SKM-1 (cell line): ENCODE measurements around the gene CPLX3.

Experiments
- DNase-seq: peaks from one replicate; lab custom pipeline; 2025; ENCODE audit not compliant: unreplicated experiment; lab: John Stamatoyannopoulos, UW

CPLX3 gene

GRCh38 chr15:74788042-74788682 is 38.3 kb upstream of the CPLX3 start:
- DNase-seq, result peak; percentile 23

DNA sequence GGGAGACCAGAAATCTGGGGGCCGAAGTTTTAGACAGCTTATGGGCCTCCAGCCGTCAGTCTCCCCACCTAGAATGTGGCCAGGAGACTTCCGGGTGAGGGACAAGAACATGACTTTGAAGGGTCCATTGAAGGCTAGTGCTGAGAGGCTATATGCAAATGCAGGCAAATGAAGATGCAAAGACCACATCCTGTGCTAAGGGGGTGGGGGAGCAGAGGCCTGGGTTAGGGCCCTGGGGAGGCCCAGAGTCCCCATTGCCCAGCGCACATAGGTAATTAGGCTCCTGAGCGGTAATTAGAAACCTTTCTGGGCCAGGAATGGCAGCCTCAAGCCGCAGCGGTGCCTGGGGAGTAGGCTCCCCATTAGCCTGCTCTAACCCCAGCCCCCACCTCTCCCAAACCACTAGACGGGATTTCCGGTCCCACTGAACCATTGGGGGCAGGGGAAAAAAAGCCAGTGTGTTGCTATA is 37.7 kb upstream of the CPLX3 start:
- no peak for DNase-seq

DNA sequence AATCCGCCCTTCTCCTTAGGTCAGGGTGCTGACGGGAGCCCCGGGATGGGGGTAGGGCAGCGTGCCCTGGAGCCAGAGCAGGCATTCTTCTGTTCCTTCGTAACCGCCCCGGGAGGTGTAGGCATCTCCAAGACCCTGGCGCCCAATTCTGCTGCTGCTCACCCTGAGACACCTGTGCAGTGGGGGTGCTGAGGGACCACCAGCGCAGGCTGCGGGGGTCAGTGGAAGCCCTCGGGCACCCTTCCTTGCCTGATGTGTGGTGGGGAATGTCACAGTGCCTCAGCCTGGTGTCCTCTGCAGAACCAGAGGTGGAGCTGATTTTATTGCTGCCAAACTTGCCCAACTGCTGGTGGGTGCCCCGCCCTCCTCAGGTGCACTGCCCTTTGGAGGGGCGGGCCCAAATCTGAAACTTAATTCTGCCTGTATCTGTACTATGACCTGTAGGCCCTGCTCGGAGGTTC is 37.2 kb upstream of the CPLX3 start:
- DNase-seq, result no peak

GRCh38 chr15:74789741-74790079 is 36.7 kb upstream of the CPLX3 start:
- no peak for DNase-seq

DNA sequence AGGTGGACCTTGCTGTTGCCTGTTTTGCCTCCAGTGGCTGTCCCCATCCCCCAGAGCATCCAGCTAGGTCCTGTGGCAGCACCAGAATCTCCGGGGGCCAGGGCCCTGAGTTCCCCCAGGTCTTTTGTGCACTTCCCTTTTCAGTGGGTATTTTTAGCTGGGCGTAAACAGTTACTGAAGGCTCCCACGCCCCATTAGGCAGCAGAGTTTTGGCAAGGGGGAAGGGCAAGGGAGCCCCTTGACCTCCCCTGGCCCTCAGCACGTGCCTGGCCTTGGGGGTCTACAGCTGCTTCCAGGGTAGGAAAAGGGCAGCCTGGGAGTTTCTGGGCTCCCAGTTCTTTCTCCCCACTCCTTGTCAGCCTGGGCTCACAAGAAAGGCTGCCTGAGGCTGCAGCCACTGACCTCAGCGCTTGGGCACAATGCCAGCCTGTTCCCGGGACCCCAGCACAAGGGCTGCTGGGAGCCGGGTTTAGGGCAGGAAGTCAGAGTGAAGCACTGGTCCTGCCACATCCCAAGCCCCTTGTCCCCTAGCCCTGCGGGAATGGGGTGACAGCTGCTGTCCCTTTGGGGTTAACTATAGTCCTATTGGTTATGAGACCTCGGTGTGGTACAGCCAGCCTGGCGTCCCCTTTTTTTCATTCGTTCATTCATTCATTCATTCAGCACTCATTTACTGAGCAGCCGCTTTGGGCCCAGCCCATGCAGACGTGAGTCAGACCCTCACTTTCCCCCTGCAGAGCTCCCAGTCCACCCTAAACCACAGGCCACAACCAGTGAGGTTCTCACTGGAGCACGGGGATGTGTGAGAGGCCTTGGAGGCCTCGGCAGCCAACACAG is 36.1 kb upstream of the CPLX3 start:
- DNase-seq, result peak; percentile 56

GRCh38 chr15:74791007-74791406 is 35.4 kb upstream of the CPLX3 start:
- no peak for DNase-seq

- DNase-seq, result no peak
Observed at GRCh38 chr15:74791667-74792066, 34.8 kb upstream of the CPLX3 start.

DNA sequence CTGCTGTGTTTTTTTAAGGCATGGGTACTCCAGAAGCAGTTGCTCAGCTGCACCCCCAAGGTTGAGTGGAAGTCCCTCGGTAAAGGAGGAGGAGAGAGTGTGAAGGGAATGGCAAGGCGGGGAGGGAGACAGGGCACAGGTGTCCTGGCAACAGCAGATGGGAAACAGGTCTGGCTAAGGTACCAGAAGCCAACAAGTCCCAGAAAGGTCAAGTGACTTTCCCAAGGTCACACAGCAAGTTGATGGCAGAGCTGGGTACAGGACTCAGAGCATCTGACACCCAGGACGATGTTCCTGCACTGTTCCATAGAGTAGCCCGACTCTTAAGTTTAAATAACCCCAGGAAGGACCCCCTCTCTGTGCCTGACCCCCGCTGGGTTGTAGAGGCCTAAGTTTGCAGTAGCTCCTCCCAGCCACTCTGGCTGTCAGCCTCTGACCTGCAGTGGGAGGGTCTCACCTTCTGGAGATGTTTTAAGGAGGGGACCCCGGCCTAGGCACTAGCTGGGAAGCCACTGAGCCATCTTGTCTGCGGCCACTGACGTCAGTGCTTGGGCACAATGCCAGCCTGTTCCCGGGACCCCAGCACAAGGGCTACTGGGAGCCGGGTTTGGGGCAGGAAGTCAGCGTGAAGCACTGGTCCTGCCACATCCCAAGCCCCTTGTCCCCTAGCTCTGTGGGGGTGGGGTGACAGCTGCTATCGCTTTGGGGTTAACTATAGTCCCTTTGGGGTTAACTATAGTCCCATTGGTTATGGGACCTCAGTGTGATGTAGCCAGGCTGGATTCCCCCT is 34.0 kb upstream of the CPLX3 start:
- DNase-seq, result no peak

- DNase-seq, result no peak
Observed at GRCh38 chr15:74793135-74794028, 33.0 kb upstream of the CPLX3 start.

- DNase-seq, result no peak
Observed at GRCh38 chr15:74794248-74794969, 32.0 kb upstream of the CPLX3 start.

DNA sequence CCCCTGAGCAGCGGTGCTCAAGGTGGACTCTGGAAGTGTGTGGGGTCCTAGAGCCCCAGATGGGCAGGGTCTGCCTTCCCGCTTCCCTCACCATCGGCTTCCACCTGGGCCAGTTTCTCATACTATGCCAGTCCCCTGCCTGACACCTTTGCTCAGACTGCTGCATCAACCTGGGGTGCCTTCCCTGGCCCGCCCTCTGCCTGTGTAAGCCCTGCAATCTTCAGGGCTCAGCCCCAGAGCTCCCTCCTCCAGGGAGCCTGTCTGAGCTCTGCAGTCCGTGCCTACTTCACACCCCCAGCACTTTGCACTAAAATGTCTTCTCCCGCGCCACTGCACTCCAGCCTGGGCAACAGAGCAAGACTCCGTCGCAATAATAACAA is 31.5 kb upstream of the CPLX3 start:
- DNase-seq, result no peak

GRCh38 chr15:74795966-74796625 is 30.3 kb upstream of the CPLX3 start:
- no peak for DNase-seq

DNA sequence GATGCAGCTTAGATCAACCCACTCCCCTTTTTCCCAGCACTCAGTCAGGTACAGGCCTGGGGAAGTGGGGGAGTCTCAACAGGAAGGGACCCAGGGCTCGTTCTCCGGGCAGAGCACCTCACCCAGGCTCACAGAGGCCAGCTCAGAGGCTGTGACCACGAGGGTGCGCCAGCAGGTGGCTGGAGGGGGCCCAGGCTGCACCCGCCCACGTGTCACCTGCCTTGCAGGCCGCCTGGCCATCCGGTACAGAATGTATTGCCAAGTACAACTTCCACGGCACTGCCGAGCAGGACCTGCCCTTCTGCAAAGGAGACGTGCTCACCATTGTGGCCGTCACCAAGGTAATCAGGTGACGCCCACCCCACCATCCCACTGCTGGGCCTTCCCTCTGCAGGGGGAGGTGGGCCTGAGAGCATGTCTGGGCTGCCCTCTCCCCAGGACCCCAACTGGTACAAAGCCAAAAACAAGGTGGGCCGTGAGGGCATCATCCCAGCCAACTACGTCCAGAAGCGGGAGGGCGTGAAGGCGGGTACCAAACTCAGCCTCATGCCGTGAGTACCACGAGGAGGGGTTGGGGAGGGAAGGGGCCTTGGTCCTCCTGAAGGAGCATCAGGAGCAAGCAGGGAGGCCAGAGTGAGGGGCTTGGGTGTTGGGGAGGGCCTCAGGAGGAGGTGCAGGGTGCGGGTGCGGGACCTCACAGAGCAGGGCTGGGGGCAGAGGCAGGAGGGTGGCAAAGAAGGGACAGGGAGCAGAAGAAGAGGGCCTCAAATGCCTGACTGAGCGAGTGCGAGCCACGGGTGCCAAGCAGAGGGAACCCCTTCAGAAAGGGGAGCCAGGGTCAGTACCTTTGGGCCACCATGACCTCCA is 27.8 kb upstream of the CPLX3 start:
- no peak for DNase-seq

- DNase-seq, result no peak
Observed at GRCh38 chr15:74799255-74799855, 27.1 kb upstream of the CPLX3 start.

DNA sequence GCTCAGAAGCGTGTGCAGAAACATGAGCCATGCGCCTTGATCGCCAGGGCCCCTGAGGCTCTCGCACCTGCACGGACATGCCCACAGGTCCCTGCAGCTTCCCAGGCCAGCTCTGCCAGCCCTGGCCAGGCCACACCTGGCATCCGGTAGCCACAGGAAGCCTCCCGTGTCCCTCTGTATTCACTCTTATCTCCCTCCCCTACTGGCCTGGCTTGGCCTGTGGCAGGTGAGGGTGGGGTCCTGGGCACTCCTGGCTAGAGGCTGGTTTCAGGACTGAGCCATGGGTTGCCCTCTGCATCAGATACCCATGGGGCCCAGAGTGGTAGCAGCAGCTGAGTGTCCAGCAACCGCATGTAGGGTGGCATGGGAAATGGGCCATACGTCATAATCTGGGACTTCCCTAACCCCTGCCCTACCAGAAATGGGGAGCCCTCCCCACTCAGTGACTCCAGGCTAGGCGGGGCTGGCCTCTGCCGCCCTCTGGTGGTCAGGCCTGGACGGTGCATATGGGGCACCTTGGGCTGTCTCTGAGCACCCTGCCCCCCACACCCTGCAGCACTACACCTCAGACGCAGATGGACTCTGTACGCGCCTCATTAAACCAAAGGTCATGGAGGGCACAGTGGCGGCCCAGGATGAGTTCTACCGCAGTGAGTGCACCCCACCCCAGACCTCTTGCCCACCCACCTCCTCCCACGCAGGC is 26.4 kb upstream of the CPLX3 start:
- DNase-seq, result peak; percentile 86

DNA sequence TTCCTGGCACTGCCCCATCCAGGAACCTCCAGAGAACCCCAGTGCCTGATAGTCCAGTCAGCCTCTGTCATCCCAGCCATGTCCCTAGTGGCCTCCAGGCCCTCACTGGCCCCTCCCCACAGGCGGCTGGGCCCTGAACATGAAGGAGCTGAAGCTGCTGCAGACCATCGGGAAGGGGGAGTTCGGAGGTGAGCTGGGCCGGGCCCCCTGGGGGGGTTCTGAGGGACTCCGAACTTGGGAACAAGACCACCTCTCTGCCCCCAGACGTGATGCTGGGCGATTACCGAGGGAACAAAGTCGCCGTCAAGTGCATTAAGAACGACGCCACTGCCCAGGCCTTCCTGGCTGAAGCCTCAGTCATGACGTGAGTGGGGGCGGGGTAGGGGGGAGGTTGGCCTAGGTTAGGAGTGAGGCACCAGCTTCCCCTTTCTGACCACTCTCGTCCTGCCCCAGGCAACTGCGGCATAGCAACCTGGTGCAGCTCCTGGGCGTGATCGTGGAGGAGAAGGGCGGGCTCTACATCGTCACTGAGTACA is 25.8 kb upstream of the CPLX3 start:
- DNase-seq, result peak; percentile 55

DNA sequence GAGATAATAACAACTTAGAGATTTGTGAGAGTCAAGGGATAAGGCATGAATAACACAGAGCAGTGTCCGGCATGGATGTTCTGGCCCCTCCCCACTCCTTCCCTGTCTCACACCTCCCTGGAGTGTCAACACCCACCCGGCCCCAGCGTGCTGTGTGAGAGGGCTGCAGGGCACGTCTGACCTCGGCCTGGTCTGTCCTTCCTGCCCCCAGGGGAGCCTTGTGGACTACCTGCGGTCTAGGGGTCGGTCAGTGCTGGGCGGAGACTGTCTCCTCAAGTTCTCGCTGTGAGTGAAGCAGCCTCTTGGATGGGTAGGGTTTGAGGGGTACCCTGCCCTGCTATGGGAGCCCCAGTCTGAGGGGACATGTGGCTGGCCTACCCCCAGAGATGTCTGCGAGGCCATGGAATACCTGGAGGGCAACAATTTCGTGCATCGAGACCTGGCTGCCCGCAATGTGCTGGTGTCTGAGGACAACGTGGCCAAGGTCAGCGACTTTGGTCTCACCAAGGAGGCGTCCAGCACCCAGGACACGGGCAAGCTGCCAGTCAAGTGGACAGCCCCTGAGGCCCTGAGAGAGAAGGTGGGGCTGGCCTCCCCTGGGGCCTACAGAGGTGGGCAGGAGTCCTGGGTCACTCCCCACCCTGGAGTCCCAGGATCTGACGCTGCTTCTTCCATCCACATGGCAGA is 25.0 kb upstream of the CPLX3 start:
- no peak for DNase-seq
